Chondrocyte (in vitro differentiated cells): ENCODE measurements around the gene GPR153. TPM values are rescaled to one million over a fixed set of nuclear protein-coding genes. Genes with fewer than 3 reads are reported as not detected.

Experiments used
- DNase-seq: peaks from one replicate; pipeline ENCODE4 v3.0.0; 2021; ENCODE audit warnings: mixed read lengths, low spot score
- H3K27ac Mint-ChIP-seq: one replicate; pipeline ENCODE4 v1.8.0; 2021; ENCODE audit warnings: mild to moderate bottlenecking, moderate library complexity, mixed read lengths; ENCODE audit not compliant: unreplicated experiment
- H3K27me3 Mint-ChIP-seq: 2 replicates; pipeline ENCODE4 v1.8.0; 2021; ENCODE audit warnings: low read depth, mixed read lengths
- H3K36me3 Mint-ChIP-seq: 2 replicates; pipeline ENCODE4 v1.8.0; 2021; ENCODE audit warnings: low read depth, mixed read lengths
- H3K4me1 Mint-ChIP-seq: 2 replicates; pipeline ENCODE4 v1.8.0; 2021; ENCODE audit warnings: low read depth, mild to moderate bottlenecking, mixed read lengths
- H3K4me3 Mint-ChIP-seq: one replicate; pipeline ENCODE4 v1.8.0; 2021; ENCODE audit warnings: mild to moderate bottlenecking, moderate library complexity, mixed read lengths; ENCODE audit not compliant: unreplicated experiment
- H3K9me3 Mint-ChIP-seq: 2 replicates; pipeline ENCODE4 v1.8.0; 2021; ENCODE audit warnings: low read depth, mixed read lengths
- total RNA-seq: library from RNA; stranded (reverse); gene quantifications from 3 replicates; pipeline ENCODE4 v1.2.1, GENCODE V29; 2021
- TF ChIP-seq, protein P1 (sequence below): fragments of 200-600 bp; sonication (generic); IDR thresholded peaks from 2 replicates; pipeline ENCODE4 v1.5.0; 2021; ENCODE audit warnings: antibody characterized with exemption, mild to moderate bottlenecking, moderate library complexity

GPR153 gene
- total RNA-seq, 1 donor from 2014 or later, result 4.4 TPM

DNA sequence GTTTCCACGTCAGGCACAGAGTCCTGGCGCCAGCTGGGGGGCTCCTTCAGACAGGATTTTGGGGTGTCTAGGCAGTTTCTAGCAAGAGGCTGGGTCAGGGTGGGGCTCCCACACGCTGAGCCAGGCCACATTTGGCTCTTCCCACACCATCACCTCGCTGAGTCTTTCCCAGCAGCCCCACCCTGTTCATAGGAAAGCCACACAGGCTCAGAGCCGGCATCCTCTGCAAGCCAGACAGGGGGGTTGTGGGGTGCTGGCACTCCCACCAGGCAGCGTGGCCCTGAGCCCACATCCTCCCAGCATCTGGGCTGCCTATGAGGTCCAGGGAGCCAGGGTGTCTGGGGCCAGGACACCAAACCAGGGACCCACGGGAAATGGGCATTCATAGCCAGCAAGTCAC is 2.8 kb upstream of the GPR153 start:
- peaks cover 6% of the 10 kb centered on the region for H3K4me1 Mint-ChIP-seq
- peaks cover 2% of the 10 kb centered on the region for H3K36me3 Mint-ChIP-seq
- TF ChIP-seq, protein P1, sequence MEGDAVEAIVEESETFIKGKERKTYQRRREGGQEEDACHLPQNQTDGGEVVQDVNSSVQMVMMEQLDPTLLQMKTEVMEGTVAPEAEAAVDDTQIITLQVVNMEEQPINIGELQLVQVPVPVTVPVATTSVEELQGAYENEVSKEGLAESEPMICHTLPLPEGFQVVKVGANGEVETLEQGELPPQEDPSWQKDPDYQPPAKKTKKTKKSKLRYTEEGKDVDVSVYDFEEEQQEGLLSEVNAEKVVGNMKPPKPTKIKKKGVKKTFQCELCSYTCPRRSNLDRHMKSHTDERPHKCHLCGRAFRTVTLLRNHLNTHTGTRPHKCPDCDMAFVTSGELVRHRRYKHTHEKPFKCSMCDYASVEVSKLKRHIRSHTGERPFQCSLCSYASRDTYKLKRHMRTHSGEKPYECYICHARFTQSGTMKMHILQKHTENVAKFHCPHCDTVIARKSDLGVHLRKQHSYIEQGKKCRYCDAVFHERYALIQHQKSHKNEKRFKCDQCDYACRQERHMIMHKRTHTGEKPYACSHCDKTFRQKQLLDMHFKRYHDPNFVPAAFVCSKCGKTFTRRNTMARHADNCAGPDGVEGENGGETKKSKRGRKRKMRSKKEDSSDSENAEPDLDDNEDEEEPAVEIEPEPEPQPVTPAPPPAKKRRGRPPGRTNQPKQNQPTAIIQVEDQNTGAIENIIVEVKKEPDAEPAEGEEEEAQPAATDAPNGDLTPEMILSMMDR, result no peak
- H3K4me3 Mint-ChIP-seq, result no peak overlapping the region
- no peaks in the 10 kb centered on the region for H3K27me3 Mint-ChIP-seq
- H3K27ac Mint-ChIP-seq, result no peak overlapping the region
- DNase-seq, result no peak
- H3K9me3 Mint-ChIP-seq, result no peaks in the 10 kb centered on the region

DNA sequence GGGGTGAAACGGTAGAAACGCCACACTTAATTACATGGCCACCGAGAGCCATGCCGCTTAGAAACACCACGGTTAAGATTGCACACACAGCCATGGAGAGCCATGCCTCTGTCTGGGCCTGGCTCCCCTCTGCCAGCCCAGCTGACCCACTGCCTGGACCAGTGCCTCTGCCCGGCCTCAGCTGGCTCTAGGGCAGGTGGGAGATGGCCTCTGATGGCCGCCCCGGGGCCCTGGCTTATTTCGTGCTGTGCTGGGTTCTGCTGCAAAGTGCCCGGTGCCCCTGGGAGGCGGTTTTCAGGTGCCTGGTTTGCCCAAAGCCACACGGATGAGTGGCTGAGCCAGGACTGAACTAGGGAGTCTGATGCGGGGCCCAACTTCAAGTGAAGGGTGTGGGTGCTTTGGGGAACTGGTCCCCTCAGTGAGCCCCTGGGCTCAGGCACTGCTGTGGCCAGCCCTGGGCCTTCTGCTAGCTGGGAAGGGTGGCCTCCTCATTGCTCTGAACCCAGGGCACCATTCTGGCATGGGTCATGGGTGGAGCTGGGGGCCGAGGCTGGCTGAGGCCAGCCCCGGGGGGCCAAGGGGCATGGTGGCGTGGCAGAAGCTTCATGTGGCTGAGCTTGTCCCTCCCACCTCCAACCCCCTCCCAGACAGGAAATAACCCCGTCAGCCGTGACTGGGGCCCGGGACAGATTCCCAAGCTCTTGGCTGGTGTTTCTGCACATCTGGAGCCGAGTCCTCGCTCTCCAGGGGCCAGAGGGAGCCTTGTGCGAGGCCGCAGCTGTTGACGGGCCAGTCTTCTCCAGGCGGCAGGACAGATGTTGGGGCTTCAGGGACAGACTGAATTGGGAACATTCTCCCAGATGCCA is 1.9 kb upstream of the GPR153 start:
- Mint-ChIP-seq H3K9me3 (no peaks in the 10 kb centered on the region), H3K36me3 (peaks cover 2% of the 10 kb centered on the region), H3K27ac (no peak overlapping the region), H3K4me1 (peaks cover 6% of the 10 kb centered on the region), H3K4me3 (no peak overlapping the region), H3K27me3 (no peaks in the 10 kb centered on the region)
- TF ChIP-seq, protein P1, result no peak
- DNase-seq, result no peak

DNA sequence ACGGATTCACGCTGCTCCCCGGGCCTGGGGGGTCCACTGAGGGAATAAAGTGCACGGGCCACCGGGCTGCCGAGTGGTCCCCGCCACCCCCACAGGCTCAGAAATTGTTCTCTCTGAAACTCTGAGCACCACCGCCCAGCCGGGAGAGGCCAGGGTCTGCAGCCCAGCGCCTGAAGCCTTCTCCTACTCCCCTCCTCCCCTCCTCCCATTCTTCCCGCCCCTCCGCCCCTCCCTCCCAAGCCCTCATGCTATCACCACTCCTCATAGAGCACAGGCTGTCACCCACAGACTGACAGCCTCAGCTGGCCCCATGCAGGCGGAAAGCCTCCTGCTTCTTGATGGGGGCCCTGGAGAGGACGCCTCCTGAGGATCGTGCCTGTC is 707 bp upstream of the GPR153 start:
- H3K36me3 Mint-ChIP-seq, result peaks cover 2% of the 10 kb centered on the region
- no peaks in the 10 kb centered on the region for H3K27me3 Mint-ChIP-seq
- H3K4me3 Mint-ChIP-seq, result peak overlapping the region; percentile 59
- no peak overlapping the region for H3K27ac Mint-ChIP-seq
- no peaks in the 10 kb centered on the region for H3K9me3 Mint-ChIP-seq
- peaks cover 6% of the 10 kb centered on the region for H3K4me1 Mint-ChIP-seq
- TF ChIP-seq, protein P1, result no peak
- DNase-seq, result no peak

DNA sequence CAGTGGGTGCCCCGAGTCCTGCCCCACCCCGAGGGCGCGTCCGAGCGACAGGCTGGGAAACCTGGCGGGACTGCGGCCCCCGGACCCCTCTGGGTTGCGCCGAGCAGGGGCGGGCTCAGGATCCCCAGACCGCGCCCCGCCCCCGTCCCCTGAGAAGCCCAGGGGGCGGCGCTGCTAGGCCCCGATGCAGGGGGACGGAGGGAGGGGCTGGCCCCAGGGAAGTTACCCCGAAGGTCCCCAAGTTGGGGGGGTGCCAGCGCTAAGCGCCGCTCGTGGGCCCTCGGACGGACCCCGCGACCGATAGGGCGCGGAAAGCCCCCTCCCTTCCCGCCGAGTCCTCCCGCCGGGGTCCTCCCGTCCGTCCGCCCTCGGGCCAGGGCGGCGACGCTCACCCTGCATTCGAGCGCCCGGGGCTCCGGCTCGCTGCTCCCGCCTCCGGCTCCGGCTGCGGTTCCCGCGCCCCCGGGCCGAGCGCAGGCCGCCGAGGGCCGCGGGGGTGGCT is 414 bp downstream of the GPR153 start:
- Mint-ChIP-seq H3K36me3 (no peaks in the 10 kb centered on the region), H3K4me3 (peak overlapping the region; percentile 42), H3K9me3 (no peaks in the 10 kb centered on the region), H3K4me1 (peaks cover 6% of the 10 kb centered on the region), H3K27ac (no peak overlapping the region), H3K27me3 (no peaks in the 10 kb centered on the region)
- TF ChIP-seq, protein P1, result no peak
- no peak for DNase-seq

DNA sequence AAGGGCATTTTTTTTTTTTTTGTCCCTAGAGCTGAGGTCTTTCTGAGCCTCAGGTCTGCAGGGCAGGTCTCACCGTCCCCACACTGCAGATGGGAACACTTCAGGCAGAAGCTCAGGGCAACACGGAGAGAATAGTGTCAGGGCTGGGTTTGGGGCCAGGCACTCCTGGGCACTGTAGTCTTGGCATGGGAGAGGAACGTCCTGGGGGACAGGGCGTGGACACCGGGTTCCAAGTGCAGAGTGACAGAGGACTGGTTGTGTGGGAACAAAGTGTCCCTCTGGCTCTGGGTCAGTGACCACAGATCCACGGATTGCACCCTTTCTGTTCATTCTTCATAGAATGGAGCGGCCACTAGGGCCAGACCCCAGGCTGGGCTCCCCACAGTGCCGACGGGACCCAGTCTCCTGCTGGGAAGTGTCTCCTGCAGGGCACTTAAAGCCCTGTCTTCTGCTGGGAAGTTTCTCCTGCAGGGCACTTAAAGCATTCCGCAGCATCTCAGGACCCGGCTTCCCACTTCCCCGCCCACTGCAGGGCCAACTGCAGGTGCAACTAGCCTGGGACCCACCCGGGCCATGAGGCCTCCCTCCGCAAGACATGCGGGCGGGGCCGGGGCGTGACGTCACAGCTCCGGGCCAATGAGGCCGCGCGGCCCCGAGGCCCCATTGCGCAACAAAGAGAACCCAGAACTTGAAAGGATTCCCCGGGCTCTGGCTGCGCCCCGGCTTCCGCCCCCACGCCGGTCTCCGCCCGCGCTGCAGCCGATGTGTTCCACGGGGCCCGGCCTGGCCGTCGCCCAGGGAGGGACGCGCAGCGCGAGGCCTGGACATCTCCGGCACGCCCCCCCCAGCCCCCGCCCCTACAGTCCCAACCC is 1.2 kb downstream of the GPR153 start:
- Mint-ChIP-seq H3K36me3 (no peaks in the 10 kb centered on the region), H3K4me1 (peaks cover 6% of the 10 kb centered on the region)

More for the DNA sequence above, 1.2 kb downstream of the GPR153 start:
- H3K4me3 Mint-ChIP-seq, result peak overlapping the region; percentile 42
- DNase-seq, result no peak
- no peaks in the 10 kb centered on the region for H3K9me3 Mint-ChIP-seq
- TF ChIP-seq, protein P1, result no peak
- no peak overlapping the region for H3K27ac Mint-ChIP-seq
- H3K27me3 Mint-ChIP-seq, result no peaks in the 10 kb centered on the region
